ENCODE measurements around the gene GDPD4. TPM values are rescaled to one million over a fixed set of nuclear protein-coding genes. Genes with fewer than 3 reads are reported as not detected.

GDPD4 gene
- total RNA-seq, 1 experiment from 2014 or later, result not detected

GRCh38 chr11:77182542-77183430, 118.7 kb downstream of the GDPD4 start:
- H3K27me3 ChIP-seq (ENCODE audit: control insufficient read depth, insufficient read depth, low read length), result no peaks in the 10 kb centered on the region
- in situ Hi-C loops (cut with HindIII; ENCODE audit: low pct_unique_long_range_greater_than_20kb, low sequenced_read_pairs) (no loop called here), intact Hi-C loops (cut with micrococcal nuclease; ENCODE audit: unreplicated experiment) (no loop called here)
- ChIA-PET POLR2A (no interaction called here), CTCF (no interaction called here)
- H3K36me3 ChIP-seq (ENCODE audit: control insufficient read depth, insufficient read depth, low read length), result no peaks in the 10 kb centered on the region
- BruUV-seq (replicated peaks), result no TSS peak
- DNase-seq (ENCODE audit: low read depth, low spot score) (no peak), ATAC-seq (no peak)
- H3K4me1 ChIP-seq (ENCODE audit: control insufficient read depth, insufficient read depth, low read length), result no peaks in the 10 kb centered on the region
- no peaks in the 10 kb centered on the region for H3K9me3 ChIP-seq (ENCODE audit: control insufficient read depth, insufficient read depth, low read depth, low read length)
- no peak overlapping the region for H3K4me3 ChIP-seq (ENCODE audit: low read depth in 2 of 2, low read length in 2 of 2)
- TF ChIP-seq POLR2AphosphoS5 (IDR thresholded peaks at IDR 0.05; ENCODE audit: low read depth, low read length), result no peak
- no peak for TF ChIP-seq SIN3A (IDR thresholded peaks at IDR 0.05; ENCODE audit: borderline replicate concordance, insufficient read depth, low read depth, low read length)
- no peak for TF ChIP-seq TCF7L2 (IDR thresholded peaks at IDR 0.05; ENCODE audit: low read depth, low read length)
- no peak for TF ChIP-seq REST (IDR thresholded peaks at IDR 0.05; ENCODE audit: insufficient read depth in 1 of 2, low read depth in 2 of 2, low read length in 1 of 2)
- TF ChIP-seq CTCF (IDR thresholded peaks at IDR 0.05), result no peak
- no peak overlapping the region for H3K27ac ChIP-seq (ENCODE audit: low read length)

DNA sequence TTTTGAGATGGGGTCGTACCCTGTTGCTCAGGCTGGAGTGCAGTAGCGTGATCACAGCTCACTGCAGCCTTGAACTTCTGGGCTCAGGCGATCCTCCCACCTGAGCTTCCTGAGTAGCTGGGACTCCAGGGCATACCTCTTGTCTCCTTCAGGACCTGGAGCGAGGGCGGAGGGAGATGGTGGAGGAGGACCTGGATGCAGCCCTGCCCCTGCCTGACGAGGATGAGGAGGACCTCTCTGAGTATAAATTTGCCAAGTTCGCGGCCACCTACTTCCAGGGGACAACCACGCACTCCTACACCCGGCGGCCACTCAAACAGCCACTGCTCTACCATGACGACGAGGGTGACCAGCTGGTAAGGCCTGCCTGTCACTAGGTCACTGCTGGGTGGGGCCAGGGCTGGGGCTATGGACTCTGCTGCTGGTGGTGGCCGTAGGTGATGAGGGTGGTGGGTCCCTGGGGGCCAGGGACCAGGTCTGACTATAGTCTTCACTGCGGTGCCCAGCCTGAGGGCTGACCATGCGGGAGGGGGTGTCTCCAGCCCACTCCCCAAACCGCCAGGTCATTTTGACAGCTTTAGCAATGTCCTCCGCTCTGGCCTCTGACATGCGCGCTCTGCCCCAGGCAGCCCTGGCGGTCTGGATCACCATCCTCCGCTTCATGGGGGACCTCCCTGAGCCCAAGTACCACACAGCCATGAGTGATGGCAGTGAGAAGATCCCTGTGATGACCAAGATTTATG, 119.5 kb downstream of the GDPD4 start:
- intact Hi-C loops (cut with micrococcal nuclease; ENCODE audit: unreplicated experiment), result no loop called here

More for the DNA sequence above, 119.5 kb downstream of the GDPD4 start:
- ChIA-PET CTCF (no interaction called here), POLR2A (no interaction called here)
- no peak for TF ChIP-seq REST (IDR thresholded peaks at IDR 0.05; ENCODE audit: insufficient read depth in 1 of 2, low read depth in 2 of 2, low read length in 1 of 2)
- TF ChIP-seq SIN3A (IDR thresholded peaks at IDR 0.05; ENCODE audit: borderline replicate concordance, insufficient read depth, low read depth, low read length), result no peak
- TF ChIP-seq TCF7L2 (IDR thresholded peaks at IDR 0.05; ENCODE audit: low read depth, low read length), result no peak
- TF ChIP-seq CTCF (IDR thresholded peaks at IDR 0.05), result no peak
- no peak for TF ChIP-seq POLR2AphosphoS5 (IDR thresholded peaks at IDR 0.05; ENCODE audit: low read depth, low read length)
- BruUV-seq (replicated peaks), result no TSS peak
- no peaks in the 10 kb centered on the region for H3K9me3 ChIP-seq (ENCODE audit: control insufficient read depth, insufficient read depth, low read depth, low read length)
- no peaks in the 10 kb centered on the region for H3K36me3 ChIP-seq (ENCODE audit: control insufficient read depth, insufficient read depth, low read length)
- DNase-seq (ENCODE audit: low read depth, low spot score) (no peak), ATAC-seq (no peak)
- in situ Hi-C loops (cut with HindIII; ENCODE audit: low pct_unique_long_range_greater_than_20kb, low sequenced_read_pairs), result no loop called here
- H3K4me1 ChIP-seq (ENCODE audit: control insufficient read depth, insufficient read depth, low read length), result no peaks in the 10 kb centered on the region
- no peaks in the 10 kb centered on the region for H3K27me3 ChIP-seq (ENCODE audit: control insufficient read depth, insufficient read depth, low read length)
- H3K27ac ChIP-seq (ENCODE audit: low read length), result no peak overlapping the region
- no peak overlapping the region for H3K4me3 ChIP-seq (ENCODE audit: low read depth in 2 of 2, low read length in 2 of 2)
